Left lung (tissue), 10 donors: ENCODE results near the gene ATG9B. TPM values are rescaled to one million over a fixed set of nuclear protein-coding genes. Genes with fewer than 3 reads are reported as not detected.

Experiments
- ATAC-seq: fragments of 200-7000 bp; cut with Tn5 transposase; one replicate; pipeline ENCODE4 v1.9.1; 2020; ENCODE audit warnings: moderate library complexity
- DNase-seq, 4 donors: peaks; one replicate each; pipeline ENCODE4 v3.0.0-alpha.2; 2013 to 2020
- H3K27ac ChIP-seq, 2 donors: fragments of 200-600 bp; sonication (generic) in 1 of 2; one replicate each; pipeline versions ENCODE4 v1.5.0 to v1.8.0; 2020 to 2021
- H3K27me3 ChIP-seq, 2 donors: fragments of 200-600 bp; sonication (generic) in 1 of 2; one replicate each; pipeline versions ENCODE4 v1.5.0 to v1.8.0; 2020 to 2021
- H3K36me3 ChIP-seq, 2 donors: fragments of 200-600 bp; sonication (generic) in 1 of 2; one replicate each; pipeline versions ENCODE4 v1.5.0 to v1.8.0; 2020 to 2021
- H3K4me1 ChIP-seq, 2 donors: fragments of 200-600 bp; one replicate each; pipeline ENCODE4 v1.8.0; 2021
- H3K4me3 ChIP-seq, 2 donors: fragments of 200-600 bp; sonication (generic) in 1 of 2; one replicate each; pipeline versions ENCODE4 v1.5.0 to v1.8.0; 2020 to 2021; ENCODE audit warnings: mild to moderate bottlenecking in 1 of 2
- H3K9me3 ChIP-seq, 2 donors: fragments of 200-600 bp; sonication (generic) in 1 of 2; one replicate each; pipeline versions ENCODE4 v1.5.0 to v1.8.0; 2020 to 2021
- intact Hi-C, 2 donors: fragments of 100-400 bp; cut with DNase I; formaldehyde crosslinking; loops; one replicate each; pipeline versions ENCODE4 v1.11.2 to v1.14.2; 2022
- polyA plus RNA-seq, 6 donors: library from polyadenylated mRNA; unstranded; fragments of 120-200 nt; gene quantifications; one replicate each; pipeline ENCODE4 v1.2.1, GENCODE V29; 2013; ENCODE audit not compliant: insufficient read length in 6 of 6
- total RNA-seq, 2 donors: library from RNA; stranded (reverse); fragmentation: NEBNext Ultra II Directional; extraction: Animal tissue kit (Norgen Biotek cat#: 25700); gene quantifications; one replicate each; pipeline ENCODE4 v1.2.1, GENCODE V29; 2021
- TF ChIP-seq, protein P1 (sequence below), 2 donors: fragments of 200-600 bp; sonication (generic) in 1 of 2; IDR thresholded peaks; one replicate each; pipeline versions ENCODE4 v1.5.0 to v1.8.0; 2021; ENCODE audit warnings: antibody characterized with exemption in 2 of 2
- donor health status: DM: no; HTN: yes; CAD: no.
- donor health status: DM: no; HTN: no; CAD: no.

The ATG9B gene
- total and polyA plus RNA-seq, 8 donors = 0.68 to 7.1 (median 3.6) TPM

DNA sequence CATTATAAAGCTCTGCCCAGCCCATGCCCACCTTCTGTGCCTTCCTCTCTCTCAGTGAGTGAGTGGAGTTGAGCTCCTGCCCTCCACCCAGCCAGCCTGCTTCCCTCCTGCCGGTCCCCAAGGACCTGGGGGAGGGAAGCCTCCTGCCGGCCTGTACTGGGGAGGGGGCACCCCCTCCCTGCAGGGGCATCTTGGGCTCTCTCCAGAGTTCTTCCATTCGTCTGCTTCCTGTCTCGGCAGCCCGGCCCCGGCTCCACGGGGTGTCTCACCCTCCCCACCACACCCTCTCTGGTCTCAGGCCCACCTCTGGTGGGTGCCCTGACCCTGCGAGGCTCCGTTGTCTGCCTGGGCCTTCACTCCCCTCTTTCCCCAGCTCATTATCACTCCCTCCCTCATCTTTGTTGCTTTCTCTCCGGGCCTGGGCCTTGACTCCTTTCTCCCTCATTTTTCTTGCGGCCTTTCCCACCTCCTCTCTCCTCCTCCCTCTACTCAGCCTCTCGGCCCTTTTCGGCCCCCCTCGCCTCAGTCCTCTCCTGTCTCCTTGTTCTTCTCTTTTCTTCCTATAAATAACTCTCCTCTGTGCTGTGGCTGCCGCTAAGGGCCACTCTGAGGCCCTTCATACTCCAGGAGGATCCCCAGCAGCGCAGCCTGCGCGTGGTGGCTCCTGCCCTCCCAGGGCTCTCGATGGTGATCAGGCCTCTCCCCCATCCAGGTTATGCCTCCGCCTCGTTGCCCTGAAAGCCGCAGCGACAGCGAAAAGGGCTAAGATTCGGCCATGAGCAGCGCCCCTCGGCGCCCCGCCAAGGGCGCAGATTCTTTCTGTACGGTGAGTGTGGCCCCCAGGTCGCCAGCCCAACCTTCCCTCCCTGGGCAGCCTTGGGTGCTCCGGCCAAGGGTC is 37.2 kb upstream of the ATG9B start:
- Histone ChIP-seq H3K27me3 (no peaks in the 10 kb centered on the region), H3K36me3 (peaks cover 0 to 39% of the 10 kb centered on the region in 2 donors), H3K27ac (peak overlapping the region in 1 of 2 donors; percentile 98), H3K9me3 (no peaks in the 10 kb centered on the region), H3K4me3 (peak overlapping the region; percentile 86 to 93), H3K4me1 (peaks cover 33 to 54% of the 10 kb centered on the region in 2 donors)
- peak in 3 of 4 donors; percentile 32 to 81 (median 81) for DNase-seq
- peak; percentile 35 for ATAC-seq
- intact Hi-C loops = no loop called here
- TF ChIP-seq, protein P1, sequence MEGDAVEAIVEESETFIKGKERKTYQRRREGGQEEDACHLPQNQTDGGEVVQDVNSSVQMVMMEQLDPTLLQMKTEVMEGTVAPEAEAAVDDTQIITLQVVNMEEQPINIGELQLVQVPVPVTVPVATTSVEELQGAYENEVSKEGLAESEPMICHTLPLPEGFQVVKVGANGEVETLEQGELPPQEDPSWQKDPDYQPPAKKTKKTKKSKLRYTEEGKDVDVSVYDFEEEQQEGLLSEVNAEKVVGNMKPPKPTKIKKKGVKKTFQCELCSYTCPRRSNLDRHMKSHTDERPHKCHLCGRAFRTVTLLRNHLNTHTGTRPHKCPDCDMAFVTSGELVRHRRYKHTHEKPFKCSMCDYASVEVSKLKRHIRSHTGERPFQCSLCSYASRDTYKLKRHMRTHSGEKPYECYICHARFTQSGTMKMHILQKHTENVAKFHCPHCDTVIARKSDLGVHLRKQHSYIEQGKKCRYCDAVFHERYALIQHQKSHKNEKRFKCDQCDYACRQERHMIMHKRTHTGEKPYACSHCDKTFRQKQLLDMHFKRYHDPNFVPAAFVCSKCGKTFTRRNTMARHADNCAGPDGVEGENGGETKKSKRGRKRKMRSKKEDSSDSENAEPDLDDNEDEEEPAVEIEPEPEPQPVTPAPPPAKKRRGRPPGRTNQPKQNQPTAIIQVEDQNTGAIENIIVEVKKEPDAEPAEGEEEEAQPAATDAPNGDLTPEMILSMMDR (IDR thresholded peaks at IDR 0.05) = no peak

DNA sequence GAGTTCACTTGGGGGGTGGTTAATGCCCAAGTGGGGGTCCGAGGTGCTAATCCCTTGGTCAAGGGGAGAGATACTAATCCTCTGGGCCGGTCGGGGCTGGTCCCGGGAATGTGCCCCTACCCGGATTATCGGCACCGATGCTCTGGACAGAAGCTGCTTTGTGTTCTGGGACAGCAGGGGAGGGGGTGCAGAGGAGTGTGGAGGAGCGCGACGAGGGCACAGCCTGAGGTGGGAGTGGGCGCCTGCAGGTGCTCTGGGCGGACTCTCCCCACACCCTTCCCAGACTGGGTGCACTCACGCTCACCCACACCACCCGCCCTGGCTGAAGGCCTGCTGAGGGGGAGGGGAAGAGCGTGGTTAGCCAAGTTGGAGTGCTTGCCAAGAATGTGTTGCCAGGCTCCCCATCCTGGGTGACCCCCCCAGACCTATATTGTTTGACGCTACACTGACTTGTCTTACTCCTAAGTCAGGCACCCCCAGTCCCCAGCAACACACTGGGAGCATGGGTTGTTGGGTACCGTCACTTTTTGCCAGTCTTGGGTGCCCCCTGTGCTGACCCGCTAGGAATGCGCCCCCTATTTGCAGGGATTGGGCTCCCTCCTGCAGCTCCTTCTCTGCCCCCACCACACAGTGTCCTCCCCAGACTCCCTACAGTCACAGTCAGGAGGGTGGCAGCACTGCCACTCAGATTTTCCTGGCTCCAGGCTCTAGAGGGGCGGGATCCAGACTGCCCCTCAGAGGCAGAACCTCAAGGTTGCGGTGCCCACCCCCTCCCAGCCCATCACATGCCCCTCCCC is 36.3 kb upstream of the ATG9B start:
- TF ChIP-seq, protein P1 (IDR thresholded peaks at IDR 0.05) = no peak
- intact Hi-C loops = no loop called here
- Histone ChIP-seq H3K36me3 (peaks cover 0 to 31% of the 10 kb centered on the region in 2 donors), H3K4me1 (peaks cover 33 to 55% of the 10 kb centered on the region in 2 donors), H3K9me3 (no peaks in the 10 kb centered on the region), H3K4me3 (peak overlapping the region; percentile 86 to 93), H3K27me3 (no peaks in the 10 kb centered on the region), H3K27ac (peak overlapping the region; percentile 96 to 98)
- ATAC-seq (peak; percentile 5), DNase-seq (peak in 2 of 4 donors; percentile 39 to 71)

DNA sequence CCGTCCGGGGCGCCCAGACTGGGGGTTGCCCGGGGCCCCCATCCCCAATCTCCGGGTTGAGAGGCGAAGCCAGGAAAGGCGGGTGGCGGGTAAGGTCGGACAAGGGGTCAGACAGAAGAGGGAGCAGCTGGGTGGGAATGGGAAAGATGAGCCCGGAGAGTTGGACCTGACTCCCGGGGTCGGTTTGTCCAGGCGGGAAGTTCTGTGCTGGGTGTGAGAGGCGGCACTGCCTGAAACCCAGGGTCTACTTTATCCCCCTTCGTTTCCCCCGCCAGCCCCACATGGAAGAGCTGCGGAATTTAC is 35.8 kb upstream of the ATG9B start:
- Histone ChIP-seq H3K27ac (peak overlapping the region; percentile 96 to 98), H3K4me1 (peaks cover 33 to 55% of the 10 kb centered on the region in 2 donors), H3K9me3 (no peaks in the 10 kb centered on the region), H3K4me3 (peak overlapping the region; percentile 86 to 93), H3K27me3 (no peaks in the 10 kb centered on the region), H3K36me3 (peaks cover 0 to 25% of the 10 kb centered on the region in 2 donors)
- ATAC-seq (no peak), DNase-seq (no peak)
- intact Hi-C loops = no loop called here
- TF ChIP-seq, protein P1 (IDR thresholded peaks at IDR 0.05) = no peak

DNA sequence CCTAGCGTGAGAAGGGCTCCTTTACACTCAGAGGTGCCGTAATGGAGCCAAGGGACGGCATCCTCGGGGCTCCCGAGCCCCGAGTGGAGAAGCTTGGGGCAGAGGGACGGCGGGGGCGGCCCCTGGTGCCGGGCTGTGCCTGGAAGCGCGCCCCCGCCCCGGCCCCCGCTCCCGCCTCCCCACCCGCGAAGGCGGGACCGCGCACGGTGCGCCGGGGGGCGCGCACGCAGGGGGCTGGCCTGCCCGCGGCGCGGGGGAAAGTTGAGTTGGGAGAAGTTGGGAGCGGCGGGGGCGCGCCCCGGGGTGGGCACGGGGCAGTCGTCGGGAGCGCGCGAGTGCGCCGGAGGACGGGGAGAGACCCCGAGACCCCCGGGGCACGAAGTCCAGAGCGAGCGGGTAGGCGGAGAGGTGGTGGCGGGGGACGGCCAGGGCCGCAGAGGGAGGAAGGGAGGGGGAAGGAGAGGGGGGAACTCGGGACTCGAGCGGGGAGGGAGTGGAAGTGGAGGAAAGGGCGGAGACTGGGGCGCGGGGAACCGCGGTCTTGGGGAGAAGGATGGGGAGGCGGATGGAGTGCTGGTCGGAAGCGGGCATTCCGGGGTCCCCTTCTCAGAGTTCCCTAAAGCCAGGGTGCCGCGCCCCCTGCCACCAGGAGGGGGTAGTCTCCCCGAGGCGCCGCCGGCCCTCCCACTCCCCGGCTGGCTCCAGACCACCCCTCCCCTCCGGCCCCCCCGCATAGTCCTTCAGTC is 35.2 kb upstream of the ATG9B start, which contains the start of gene SLC4A2:
TSS of gene SLC4A2 (plus strand) at position 223 of the 746 bp plus-strand sequence. CDS start 2,399 bp downstream, outside the sequence.
- ATAC-seq = peak; percentile 41
- Histone ChIP-seq H3K36me3 (peaks cover 0 to 20% of the 10 kb centered on the region in 2 donors), H3K27ac (peak within 1 kb of the TSS; percentile 96 to 98), H3K27me3 (no peaks in the 10 kb centered on the region), H3K4me3 (peak within 1 kb of the TSS; percentile 86 to 93), H3K9me3 (no peaks in the 10 kb centered on the region), H3K4me1 (peaks cover 33 to 55% of the 10 kb centered on the region in 2 donors)
- intact Hi-C loops = no loop called here
- TF ChIP-seq, protein P1 (IDR thresholded peaks at IDR 0.05) = peak; percentile 31 to 43
- DNase-seq = peak; percentile 79 to 94 (median 86)
